ENCODE data around the gene LY86. TPM values are rescaled to one million over a fixed set of nuclear protein-coding genes. Genes with fewer than 3 reads are reported as not detected.

The LY86 gene
- total and polyA plus RNA-seq, 2 of the 13 experiments (the other 11 are each of a cell fraction or from before 2014, with no cell fraction given), result not detected

- TF ChIP-seq E2F2 (CRISPR knock-in tag; IDR thresholded peaks at IDR 0.05; ENCODE audit: borderline replicate concordance), result no peak
- TF ChIP-seq ZFP82 (CRISPR knock-in tag; IDR thresholded peaks at IDR 0.05; ENCODE audit: borderline replicate concordance), result no peak
- no peak for TF ChIP-seq ZBTB1 (CRISPR knock-in tag; IDR thresholded peaks at IDR 0.05; ENCODE audit: borderline replicate concordance)
- TF ChIP-seq DR1 (CRISPR knock-in tag; IDR thresholded peaks at IDR 0.05), result no peak
Observed at GRCh38 chr6:6565488-6565887, 23.0 kb upstream of the LY86 start (continued).

- Histone ChIP-seq H3K27ac (ENCODE audit: extremely low read length, insufficient read depth, low read length) (no peak overlapping the region), H3K27me3 (ENCODE audit: control insufficient read depth in 1 of 2, insufficient read depth in 2 of 2, low read length in 2 of 2) (peaks cover 0 to 13% of the 10 kb centered on the region in 2 experiments; a peak in 2 of 5 replicates), H3K9ac (ENCODE audit: insufficient read depth, low read depth, low read length) (no peak overlapping the region), H2AFZ (ENCODE audit: low read length) (no peak overlapping the region), H3K36me3 (replicated peaks in 1 of 2; ENCODE audit: control insufficient read depth in 1 of 2, insufficient read depth in 2 of 2, low read length in 2 of 2) (no peaks in the 10 kb centered on the region), H3K4me2 (ENCODE audit: low read depth, low read length) (no peak overlapping the region), H3K4me1 (ENCODE audit: insufficient read depth, low read length) (no peaks in the 10 kb centered on the region), H3K79me2 (ENCODE audit: insufficient read depth, low read length) (no peaks in the 10 kb centered on the region), H3K9me3 (ENCODE audit: low read length) (no peaks in the 10 kb centered on the region), H4K20me1 (ENCODE audit: insufficient read depth, low read length) (no peaks in the 10 kb centered on the region), H3K4me3 (replicated peaks in 1 of 3; ENCODE audit: insufficient read depth in 1 of 3, low read depth in 2 of 3, low read length in 3 of 3) (no peak overlapping the region)
- no peak for ATAC-seq
- no peak for DNase-seq (ENCODE audit: low spot score)
- intact Hi-C loops (cut with micrococcal nuclease; ENCODE audit: unreplicated experiment) (no loop called here), in situ Hi-C loops (cut with HindIII; ENCODE audit: extremely low pct_ligation_motif_present, low pct_unique_long_range_greater_than_20kb) (no loop called here)
- CTCF ChIA-PET (ENCODE audit: low intra/inter-chr PET ratio, low total read pairs), result no interaction called here
- no TSS peak for BruUV-seq (replicated peaks)
- no peak for FAIRE-seq
- 2% methylated on average over 4 of the region's 4 CpGs for WGBS (ENCODE audit: low lambda C conversion rate)
- POLR2A ChIA-PET, result no interaction called here
- TF ChIP-seq ZEB1 (IDR thresholded peaks at IDR 0.05; ENCODE audit: insufficient replicate concordance, low read depth), result no peak
- TF ChIP-seq FOXK2 (IDR thresholded peaks at IDR 0.05), result no peak
- TF ChIP-seq FOSL1 (CRISPR knock-in tag; IDR thresholded peaks at IDR 0.05; ENCODE audit: borderline replicate concordance), result no peak
- no peak for TF ChIP-seq HBP1 (CRISPR knock-in tag; IDR thresholded peaks at IDR 0.05; ENCODE audit: low read depth)
- TF ChIP-seq ZNF619 (CRISPR knock-in tag; IDR thresholded peaks at IDR 0.05), result no peak
- TF ChIP-seq CCAR2 (optimal IDR thresholded peaks at IDR 0.05; ENCODE audit: low read depth, low read length), result no peak
- TF ChIP-seq ZNF558 (CRISPR knock-in tag; IDR thresholded peaks at IDR 0.05; ENCODE audit: borderline replicate concordance), result no peak
- TF ChIP-seq ZNF18 (CRISPR knock-in tag; IDR thresholded peaks at IDR 0.05; ENCODE audit: insufficient replicate concordance), result no peak
- TF ChIP-seq ZNF343 (CRISPR knock-in tag; IDR thresholded peaks at IDR 0.05), result no peak
- TF ChIP-seq CSRNP2 (CRISPR knock-in tag; conservative IDR thresholded peaks at IDR 0.05; ENCODE audit: low read depth), result no peak
- no peak for TF ChIP-seq CBX2 (IDR thresholded peaks at IDR 0.05; ENCODE audit: low read depth, low read length)
- TF ChIP-seq CBX2 (CRISPR knock-in tag; IDR thresholded peaks at IDR 0.05; ENCODE audit: low read depth), result no peak
- no peak for TF ChIP-seq KDM5A (IDR thresholded peaks at IDR 0.05; ENCODE audit: borderline replicate concordance, low read length)
- TF ChIP-seq SRSF4 (IDR thresholded peaks at IDR 0.05; ENCODE audit: low read depth, low read length, poor library complexity, severe bottlenecking), result no peak
Observed at GRCh38 chr6:6566766-6567165, 21.8 kb upstream of the LY86 start.
